HG02798 (cell line): Measurements from ENCODE around the gene PMVK.

Experiments
- ATAC-seq: cut with Tn5 transposase; IDR thresholded peaks from one replicate; pipeline ENCODE4 v1.9.1; 2021; ENCODE audit warnings: mild to moderate bottlenecking; ENCODE audit not compliant: unreplicated experiment, poor library complexity

The PMVK gene

GRCh38 chr1:154967331-154967950, 30.9 kb upstream of the PMVK start:
- ATAC-seq = no peak

GRCh38 chr1:154966111-154966510, 29.6 kb upstream of the PMVK start:
- no peak for ATAC-seq

GRCh38 chr1:154964359-154964758, 27.8 kb upstream of the PMVK start:
- ATAC-seq = no peak

GRCh38 chr1:154963643-154964042, 27.1 kb upstream of the PMVK start:
- no peak for ATAC-seq

- ATAC-seq = no peak
Observed at GRCh38 chr1:154962795-154963330, 26.3 kb upstream of the PMVK start.

GRCh38 chr1:154962156-154962749, 25.7 kb upstream of the PMVK start:
- peak; percentile 7 for ATAC-seq

GRCh38 chr1:154961207-154962155, 25.0 kb upstream of the PMVK start, which contains the start of gene PYGO2:
Gene PYGO2 (minus strand): TSS chr1:154961782. CDS start chr1:154961576, 206 bp downstream.
- peak; percentile 83 for ATAC-seq

- no peak for ATAC-seq
Observed at GRCh38 chr1:154960446-154961136, 24.1 kb upstream of the PMVK start.

- no peak for ATAC-seq
Observed at GRCh38 chr1:154959426-154959780, 22.9 kb upstream of the PMVK start.

- no peak for ATAC-seq
Observed at GRCh38 chr1:154958681-154959425, 22.3 kb upstream of the PMVK start.

GRCh38 chr1:154958036-154958435, 21.5 kb upstream of the PMVK start:
- no peak for ATAC-seq

- no peak for ATAC-seq
Observed at GRCh38 chr1:154957091-154957657, 20.7 kb upstream of the PMVK start.

GRCh38 chr1:154956544-154956941, 20.0 kb upstream of the PMVK start:
- no peak for ATAC-seq

- peak; percentile 77 for ATAC-seq
Observed at GRCh38 chr1:154955718-154956543, 19.4 kb upstream of the PMVK start, which contains the start of gene PBXIP1. Gene PBXIP1 (minus strand): TSS chr1:154956099. CDS start chr1:154953721, 2,378 bp downstream.

- peak; percentile 36 for ATAC-seq
Observed at GRCh38 chr1:154955039-154955717, 18.7 kb upstream of the PMVK start.

GRCh38 chr1:154954541-154954940, 18.0 kb upstream of the PMVK start:
- ATAC-seq = no peak

- ATAC-seq = no peak
Observed at GRCh38 chr1:154953611-154954038, 17.1 kb upstream of the PMVK start.

GRCh38 chr1:154952664-154953063, 16.1 kb upstream of the PMVK start:
- ATAC-seq = no peak
